ENCODE data around the gene WDR49.

The WDR49 gene

DNA sequence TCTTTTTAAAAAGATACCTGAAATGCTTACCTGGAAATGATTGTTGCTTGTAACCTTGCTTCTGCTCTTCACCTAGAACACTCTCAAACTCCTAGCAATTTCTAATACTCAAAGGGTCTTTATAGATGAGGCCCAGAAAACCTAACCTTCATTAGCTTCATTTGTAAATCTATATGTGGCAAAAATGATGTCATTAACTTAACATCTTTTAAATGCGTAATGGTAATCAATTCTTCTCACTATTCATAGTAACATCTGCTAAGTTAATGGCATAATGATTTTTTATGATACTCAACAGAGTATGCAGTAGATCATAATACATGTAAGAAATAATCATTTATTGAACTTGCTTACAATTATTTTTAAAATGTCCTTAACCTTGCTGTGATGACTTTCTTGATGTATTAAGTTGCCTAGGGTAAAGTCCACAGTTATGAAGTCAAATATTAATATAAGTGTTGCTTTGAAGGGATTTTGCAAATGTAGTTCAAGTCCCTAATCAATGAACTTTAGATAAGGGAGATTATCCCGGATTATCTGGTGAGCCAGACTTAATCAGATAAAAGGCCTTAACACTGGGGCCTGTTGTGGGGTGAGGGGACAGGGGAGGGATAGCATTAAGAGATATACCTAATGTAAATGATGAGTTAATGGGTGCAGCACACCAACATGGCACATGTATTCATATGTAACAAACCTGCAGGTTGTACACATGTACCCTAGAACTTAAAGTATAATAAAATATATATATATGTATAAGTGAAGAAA is 169.8 kb downstream of the WDR49 start:
- no peak for DNase-seq

GRCh38 chr3:167481164-167481563 is 172.6 kb downstream of the WDR49 start:
- DNase-seq, result no peak

DNA sequence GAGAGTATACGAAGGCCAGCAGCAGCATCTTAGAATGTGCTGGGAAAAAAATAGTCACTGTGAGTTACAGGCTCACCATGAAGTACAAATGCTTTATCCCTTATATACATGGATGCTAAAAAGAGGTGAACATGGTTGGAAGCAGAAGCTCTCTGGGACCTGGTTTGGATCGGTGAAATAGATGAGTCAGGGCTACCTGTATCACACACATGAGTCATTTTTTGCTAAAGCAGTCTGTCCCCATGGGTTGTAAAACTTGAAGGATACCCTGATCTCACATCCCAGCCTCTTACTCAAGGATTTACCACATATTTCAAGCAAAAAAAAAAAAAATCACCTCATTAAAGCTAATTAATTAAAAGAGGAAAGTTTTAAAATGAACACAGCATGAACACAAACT is 173.0 kb downstream of the WDR49 start:
- DNase-seq, result no peak

GRCh38 chr3:167473863-167474262 is 179.9 kb downstream of the WDR49 start, which contains the start of gene SERPINI2:
Gene SERPINI2 (minus strand): TSS chr3:167474042. CDS start chr3:167471834, 2,208 bp downstream.
- DNase-seq, result no peak

GRCh38 chr3:167469381-167469780 is 184.4 kb downstream of the WDR49 start:
- DNase-seq, result no peak

- no peak for DNase-seq
Measured at GRCh38 chr3:167467848-167468611, 185.7 kb downstream of the WDR49 start.

GRCh38 chr3:167466966-167467365 is 186.8 kb downstream of the WDR49 start:
- peak; percentile 17 to 37 for DNase-seq

DNA sequence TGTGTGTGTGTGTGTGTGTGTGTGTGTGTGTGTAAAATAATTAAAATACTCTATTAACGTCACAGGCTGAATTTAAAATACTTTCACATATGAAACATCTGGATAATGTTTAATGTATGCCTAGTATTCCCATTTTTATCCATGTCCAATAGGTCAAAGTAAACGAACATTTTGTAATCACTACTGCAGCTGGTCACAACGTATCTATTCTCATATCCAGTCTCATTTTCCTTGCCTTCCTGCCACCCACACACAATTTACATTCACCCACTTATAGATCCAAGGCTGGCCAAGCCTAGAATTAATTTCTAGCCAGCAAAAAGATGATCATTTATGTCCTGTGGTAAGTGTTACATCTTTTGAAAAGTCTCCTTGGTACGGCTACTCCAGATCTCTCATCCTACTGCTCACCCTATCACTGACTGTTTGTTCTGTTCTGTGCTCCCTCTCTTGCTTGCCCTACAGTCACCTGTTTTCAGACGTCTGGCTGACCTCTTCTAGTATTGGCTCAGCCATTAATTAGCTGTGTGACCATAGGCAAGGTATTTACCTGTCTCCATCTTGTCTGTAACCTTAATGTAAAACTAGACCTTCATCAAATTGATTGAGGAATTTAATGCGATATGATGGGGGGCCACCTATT is 197.5 kb downstream of the WDR49 start:
- DNase-seq, result no peak

DNA sequence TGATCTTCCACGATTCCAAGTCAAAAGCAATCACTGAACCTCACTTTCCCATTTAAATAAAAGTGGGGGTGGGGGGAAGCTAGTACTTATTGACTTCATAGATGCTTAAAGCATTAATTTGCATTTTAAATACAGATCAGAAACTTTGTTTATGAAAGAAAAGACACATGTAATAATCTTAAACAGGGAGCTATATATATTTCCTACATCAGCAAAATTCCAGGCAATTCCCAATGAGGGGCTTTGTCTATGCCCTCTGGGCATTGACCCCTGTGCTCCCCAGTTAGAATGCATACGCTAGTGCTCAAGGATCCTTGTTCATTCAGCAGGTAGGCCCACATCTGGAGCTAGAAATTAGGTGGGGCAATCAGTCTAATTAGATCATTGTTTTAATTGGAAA is 199.9 kb downstream of the WDR49 start:
- DNase-seq, result no peak

DNA sequence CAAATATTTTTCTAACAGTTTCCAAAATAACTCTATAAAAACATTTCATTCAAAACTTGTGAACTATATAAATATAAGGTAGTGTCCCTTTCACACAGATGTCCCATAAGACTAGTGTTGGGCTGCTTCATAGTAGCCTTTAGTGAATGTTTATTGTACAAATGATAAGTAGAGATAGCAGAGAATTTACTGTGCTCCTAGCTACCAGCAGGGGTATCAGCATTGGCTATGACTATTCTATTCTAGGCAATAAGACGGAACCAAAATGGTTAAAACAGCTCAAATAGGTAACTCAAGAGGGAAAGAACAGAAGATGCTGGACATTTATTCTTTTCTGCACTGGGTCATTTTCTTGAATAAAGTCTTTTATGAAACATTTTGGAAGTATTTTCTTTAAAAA is 202.5 kb downstream of the WDR49 start:
- DNase-seq, result no peak

DNA sequence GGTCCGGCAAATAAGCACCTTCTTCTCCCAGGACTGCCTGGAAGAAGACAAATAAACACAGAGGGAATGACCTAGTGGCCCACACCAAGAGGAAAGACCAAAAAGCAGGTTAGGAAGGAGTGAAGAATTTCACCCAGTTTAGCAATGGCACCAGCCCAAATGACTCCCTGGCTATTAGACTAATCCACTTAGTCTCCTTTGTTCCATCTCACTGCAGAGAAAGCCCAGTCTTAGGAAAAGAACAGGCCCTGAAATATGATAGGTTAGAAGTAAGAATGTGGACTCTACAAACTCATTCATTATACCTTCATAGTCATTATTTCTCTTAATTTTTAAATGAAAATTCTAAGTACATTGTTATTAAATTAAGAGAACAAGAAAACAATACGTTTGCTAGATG is 203.1 kb downstream of the WDR49 start:
- DNase-seq, result peak in 1 of 2 experiments; percentile 28

DNA sequence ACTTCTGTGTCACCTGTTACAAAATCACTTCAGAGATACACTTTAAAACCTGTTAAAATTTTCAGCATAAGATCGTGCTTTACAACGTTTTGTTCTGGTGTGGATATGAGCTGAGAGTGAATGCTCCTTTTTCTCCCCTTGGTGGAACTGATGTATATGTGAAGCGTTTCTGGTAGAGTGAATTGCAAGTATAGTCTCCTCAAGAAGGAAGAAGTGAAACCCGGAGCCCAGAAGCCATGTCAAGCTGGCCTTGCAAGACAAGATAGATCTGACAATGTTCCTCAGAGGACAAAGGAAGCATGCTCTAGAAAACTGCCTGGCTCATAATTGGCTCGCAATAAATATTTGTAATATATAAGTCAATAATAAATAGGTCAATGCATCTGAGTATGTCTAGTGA is 203.5 kb downstream of the WDR49 start:
- DNase-seq, result no peak

DNA sequence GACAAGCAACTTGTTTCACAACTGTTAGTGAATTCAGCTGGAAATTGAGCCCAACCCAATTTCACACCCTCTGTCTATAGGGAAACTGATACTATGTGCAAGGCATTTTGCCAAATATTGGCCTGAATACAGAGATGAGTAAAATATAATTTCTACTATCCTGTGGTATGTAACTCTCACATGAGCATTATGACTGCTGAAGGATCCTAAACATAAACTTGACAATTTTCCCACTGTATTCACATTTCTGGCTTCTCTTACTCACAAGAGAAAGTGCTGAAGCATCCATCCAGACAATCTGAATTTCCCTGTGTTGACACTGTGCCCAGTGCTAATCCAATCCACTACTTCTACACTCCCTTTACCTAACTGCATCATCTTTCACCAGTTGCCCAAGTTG is 208.3 kb downstream of the WDR49 start:
- DNase-seq, result no peak

DNA sequence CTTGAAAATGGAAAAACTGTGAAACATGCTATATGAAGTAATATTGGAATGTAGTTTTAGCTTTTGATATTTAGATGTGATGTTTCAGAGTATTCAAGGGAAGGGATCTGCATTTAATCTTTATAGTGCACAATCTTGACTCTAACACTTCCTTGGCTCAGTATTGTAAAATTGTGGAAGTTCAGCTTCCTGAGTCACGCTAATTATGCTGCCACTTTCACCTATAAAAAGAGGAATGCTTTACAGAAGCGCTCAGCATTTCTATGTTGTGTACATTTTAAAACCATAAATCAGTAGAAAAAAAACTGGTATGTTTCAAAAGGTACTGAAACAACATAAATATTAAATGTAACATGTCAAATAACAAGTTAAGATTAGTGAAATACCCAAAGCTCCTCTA is 212.5 kb downstream of the WDR49 start:
- DNase-seq, result no peak

GRCh38 chr3:167437428-167438139 is 216.2 kb downstream of the WDR49 start:
- peak in 1 of 2 experiments; percentile 19 for DNase-seq

Data from NCI-H524 (cell line).